ENCODE measurements around the gene MKRN2OS. TPM values are rescaled to one million over a fixed set of nuclear protein-coding genes. Genes with fewer than 3 reads are reported as not detected.

Gene MKRN2OS
- total and polyA plus RNA-seq, 10 of the 15 experiments (the other 5 are each of a cell fraction or from before 2014, with no cell fraction given), result 0.20 to 1.0 (median 0.40) TPM; not detected in 4

GRCh38 chr3:12559520-12559919 lies 14.2 kb upstream of the MKRN2OS start:
- no peak overlapping the region for H2AFZ ChIP-seq (ENCODE audit: control insufficient read depth, low read depth, low read length)
- peaks cover 4% of the 10 kb centered on the region; the same call in 1 of the 2 replicates for H4K20me1 ChIP-seq (ENCODE audit: control insufficient read depth, insufficient read depth)
- H3K4me2 ChIP-seq (ENCODE audit: control insufficient read depth, insufficient read depth), result peak overlapping the region; percentile 93
- WGBS (ENCODE audit: insufficient coverage, insufficient replicate concordance, low lambda C conversion rate, missing lambda C conversion rate), result 94% methylated on average over 3 of the region's 3 CpGs
- POLR2A ChIA-PET, result interaction anchor here (0.7 to 5.0 kb wide), 6 partner anchors 25 to 104 kb away, joined by 3 to 38 read pairs (median 4); partner anchors contain the start of genes RAF1 and TSEN2
- peak overlapping the region; percentile 81 for H3K27ac ChIP-seq (ENCODE audit: control insufficient read depth, insufficient read depth)
- no peak for DNase-seq (ENCODE audit: low read depth, low spot score)
- H3K9me3 ChIP-seq (replicated peaks; ENCODE audit: control insufficient read depth, insufficient read depth, low read length), result no peaks in the 10 kb centered on the region; the same call in 2 of the 3 replicates
- intact Hi-C loops (cut with micrococcal nuclease; ENCODE audit: unreplicated experiment) (loop anchor here (5.0 kb wide), 2 partner anchors 283 to 422 kb away; partner anchors contain the start of gene RPL32), in situ Hi-C loops (cut with MboI) (no loop called here)
- FAIRE-seq, result no peak
- SMC1A ChIA-PET (ENCODE audit: uncharacterized antibody, unreplicated experiment), result interaction anchor here (1.0 to 5.6 kb wide), 6 partner anchors 17 to 366 kb away, joined by 3 to 38 read pairs (median 3); partner anchors contain the start of gene RAF1
- no peak for ATAC-seq
- no TSS peak for BruUV-seq (replicated peaks)
- CTCF ChIA-PET, result interaction anchor here (1.0 to 2.1 kb wide), 5 partner anchors 23 to 424 kb away, joined by 3 to 7 read pairs (median 5); partner anchors contain the start of gene TSEN2
- peaks cover 72% of the 10 kb centered on the region for H3K79me2 ChIP-seq (ENCODE audit: control insufficient read depth, insufficient read depth, low read length)
- H3K27me3 ChIP-seq (replicated peaks in 1 of 2; ENCODE audit: control insufficient read depth in 2 of 2, insufficient read depth in 2 of 2, low read length in 1 of 2), result no peaks in the 10 kb centered on the region
- 0 out of 2 replicates have a peak overlapping the region, but pooled peaks have one; percentile 3 for H3K9ac ChIP-seq (ENCODE audit: control insufficient read depth, insufficient read depth, low read length)
- H3K4me3 ChIP-seq, result peak overlapping the region; percentile 95
- peaks cover 25% of the 10 kb centered on the region for H3K4me1 ChIP-seq (ENCODE audit: control insufficient read depth, insufficient read depth, low read length)
- RAD21 ChIA-PET (ENCODE audit: unreplicated experiment), result interaction anchor here (1.0 to 1.5 kb wide), 4 partner anchors 74 to 164 kb away, joined by 3 read pairs; no protein-coding TSS in a partner anchor
- TF ChIP-seq, protein P1, sequence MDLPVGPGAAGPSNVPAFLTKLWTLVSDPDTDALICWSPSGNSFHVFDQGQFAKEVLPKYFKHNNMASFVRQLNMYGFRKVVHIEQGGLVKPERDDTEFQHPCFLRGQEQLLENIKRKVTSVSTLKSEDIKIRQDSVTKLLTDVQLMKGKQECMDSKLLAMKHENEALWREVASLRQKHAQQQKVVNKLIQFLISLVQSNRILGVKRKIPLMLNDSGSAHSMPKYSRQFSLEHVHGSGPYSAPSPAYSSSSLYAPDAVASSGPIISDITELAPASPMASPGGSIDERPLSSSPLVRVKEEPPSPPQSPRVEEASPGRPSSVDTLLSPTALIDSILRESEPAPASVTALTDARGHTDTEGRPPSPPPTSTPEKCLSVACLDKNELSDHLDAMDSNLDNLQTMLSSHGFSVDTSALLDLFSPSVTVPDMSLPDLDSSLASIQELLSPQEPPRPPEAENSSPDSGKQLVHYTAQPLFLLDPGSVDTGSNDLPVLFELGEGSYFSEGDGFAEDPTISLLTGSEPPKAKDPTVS (IDR thresholded peaks at IDR 0.05; ENCODE audit: low read depth, low read length), result no peak
- no peak for TF ChIP-seq LARP7 (IDR thresholded peaks at IDR 0.05)
- no peak for TF ChIP-seq SIX5 (IDR thresholded peaks at IDR 0.05; ENCODE audit: low read depth, low read length, severe bottlenecking)
- TF ChIP-seq FOXK2 (IDR thresholded peaks at IDR 0.05), result no peak
- no peak for TF ChIP-seq EGR1 (IDR thresholded peaks at IDR 0.05; ENCODE audit: borderline replicate concordance in 1 of 2, low read depth in 2 of 2, low read length in 2 of 2)
- TF ChIP-seq CBFB (IDR thresholded peaks at IDR 0.05; ENCODE audit: low read depth), result no peak
- no peak for TF ChIP-seq POU2F2 (IDR thresholded peaks at IDR 0.05; ENCODE audit: borderline replicate concordance, low read depth, low read length)
- TF ChIP-seq RELB (IDR thresholded peaks at IDR 0.05; ENCODE audit: low read depth), result no peak
- TF ChIP-seq BCL11A (IDR thresholded peaks at IDR 0.05; ENCODE audit: low read depth, low read length), result no peak
- no peak for TF ChIP-seq ESRRA (IDR thresholded peaks at IDR 0.05; ENCODE audit: low read length)
- no peak for TF ChIP-seq NFYA (IDR thresholded peaks at IDR 0.05; ENCODE audit: borderline replicate concordance, low read depth, low read length)
- H3K36me3 ChIP-seq (ENCODE audit: control insufficient read depth in 2 of 2, insufficient read depth in 2 of 2, low read length in 1 of 2), result no peaks in the 10 kb centered on the region
